Fibroblast of gingiva (primary cell): Measurements from ENCODE around the gene MAT2B.

ENCODE experiments used
- DNase-seq: peaks from one replicate; pipeline ENCODE4 v3.0.0-alpha.2; 2011; ENCODE audit warnings: low read depth

MAT2B gene

GRCh38 chr5:163505368-163506094, at the start of gene MAT2B:
Gene MAT2B (plus strand): TSS chr5:163505619. CDS start chr5:163505687, 68 bp downstream.
- DNase-seq = peak; percentile 91

- DNase-seq = no peak
Measured at GRCh38 chr5:163456029-163456589, 49.3 kb upstream of the MAT2B start.

DNA sequence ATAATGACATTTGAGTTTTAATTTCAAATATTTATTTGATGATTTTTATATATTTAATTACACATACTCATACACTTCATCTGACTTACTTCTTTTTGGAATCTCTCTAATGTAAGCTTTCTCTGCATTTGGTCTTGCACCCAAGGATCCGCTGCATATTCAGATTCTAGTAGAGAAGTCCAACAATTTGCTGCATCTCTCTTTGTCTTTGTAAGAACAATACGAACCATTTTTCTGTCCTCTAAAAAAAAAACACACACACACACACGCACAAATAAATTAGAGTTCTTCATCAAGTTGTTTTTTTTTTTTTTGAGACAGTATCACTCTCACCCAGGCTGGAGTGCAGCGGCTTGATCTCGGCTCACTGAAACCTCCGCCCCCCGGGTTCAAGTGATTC, 48.6 kb upstream of the MAT2B start:
- no peak for DNase-seq

DNA sequence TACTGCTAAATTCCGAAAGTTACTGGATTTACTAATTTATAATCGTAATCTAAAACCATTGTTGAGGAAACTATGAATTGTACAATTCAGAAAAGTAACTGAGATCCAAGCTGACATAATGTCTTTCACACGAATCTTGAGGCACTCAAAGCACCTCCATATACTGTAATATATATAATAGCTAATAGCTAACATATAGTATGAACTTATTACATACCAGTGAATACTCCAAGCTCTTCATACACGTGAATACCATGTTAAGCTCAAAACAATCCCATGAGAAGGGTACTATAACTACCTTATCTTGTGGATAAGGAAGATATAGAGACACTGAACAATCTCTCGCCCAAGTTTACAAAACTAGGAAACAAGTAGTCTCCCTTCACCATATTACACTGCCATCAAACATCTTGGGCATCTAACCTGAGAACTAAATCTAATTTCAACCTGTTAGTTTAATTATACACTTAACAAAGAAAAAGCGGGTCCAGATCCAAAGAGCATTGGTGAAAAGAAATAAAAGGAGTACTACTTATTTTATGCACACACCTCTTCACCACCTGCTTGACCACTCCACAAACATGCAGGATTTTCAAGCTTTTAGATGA, 46.5 kb upstream of the MAT2B start:
- DNase-seq = no peak

DNA sequence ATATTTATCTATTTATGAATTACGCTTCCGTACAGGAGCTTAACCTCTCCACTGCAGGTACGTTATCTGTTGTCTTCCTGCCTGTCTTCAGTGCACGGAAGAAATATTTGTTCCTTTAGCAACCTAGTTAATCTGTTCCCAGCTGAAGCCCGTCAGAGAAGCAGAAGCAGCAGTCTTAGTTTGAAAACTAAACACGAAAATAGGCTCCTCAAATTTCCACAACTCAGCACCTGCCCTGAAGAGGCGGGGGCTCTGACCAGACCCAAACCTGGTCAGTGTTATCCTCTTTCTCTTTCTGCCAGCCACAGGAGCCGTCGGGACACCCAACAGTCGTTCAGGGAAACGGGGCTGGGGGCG, 46.0 kb upstream of the MAT2B start:
- DNase-seq = no peak

- peak; percentile 98 for DNase-seq
Measured at GRCh38 chr5:163459819-163460561, 45.4 kb upstream of the MAT2B start, which contains the start of gene NUDCD2. Gene NUDCD2 (minus strand): TSS chr5:163460102. CDS start chr5:163460050, 52 bp downstream.

DNA sequence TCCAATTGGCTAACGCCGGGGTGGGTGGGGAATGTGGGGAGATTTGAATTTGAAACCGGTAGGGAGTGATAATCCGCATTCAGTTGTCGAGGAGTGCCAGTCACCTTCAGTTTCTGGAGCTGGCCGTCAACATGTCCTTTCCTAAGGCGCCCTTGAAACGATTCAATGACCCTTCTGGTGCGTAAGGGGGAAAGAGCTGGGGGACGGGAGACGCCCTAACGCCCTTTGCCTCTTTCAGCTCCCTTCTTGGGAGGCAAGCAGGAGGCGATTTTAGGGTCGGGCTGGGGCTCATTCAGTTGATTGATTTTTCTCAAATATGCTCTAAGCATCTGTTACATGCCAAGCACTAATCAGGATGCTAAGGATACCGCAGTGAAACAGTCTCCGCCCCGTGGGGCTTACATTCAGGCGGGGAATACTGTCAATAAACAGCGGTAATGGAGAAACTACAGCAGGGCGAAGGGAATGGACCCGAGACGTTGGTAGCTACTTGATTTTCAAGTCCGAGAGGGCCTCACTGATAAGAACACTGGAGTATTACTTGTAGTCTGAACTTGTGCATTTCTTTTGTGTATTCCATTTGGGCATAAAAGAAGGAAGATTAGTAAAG, 44.8 kb upstream of the MAT2B start, which contains the start of gene HMMR:
TSS of gene HMMR (plus strand) at position 71 of the 610 bp plus-strand sequence. CDS start at position 132, 61 bp downstream.
- no peak for DNase-seq

DNA sequence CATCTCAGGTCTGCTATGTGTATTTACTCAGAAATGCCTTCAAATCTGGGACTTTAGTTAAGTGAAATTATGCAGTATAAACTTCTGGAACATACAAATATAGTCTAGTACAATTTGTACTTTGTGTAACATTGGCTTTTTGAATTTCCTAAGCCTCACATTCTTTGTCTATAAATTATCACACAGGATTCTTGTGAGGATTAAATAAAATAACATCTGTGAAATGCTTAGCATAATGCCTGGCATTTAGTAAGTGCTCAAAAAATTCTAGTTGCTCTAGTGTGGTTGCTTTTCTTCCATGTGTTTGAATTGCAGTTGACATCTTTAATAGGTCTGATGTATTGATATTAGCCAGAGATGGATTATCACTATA, 42.4 kb upstream of the MAT2B start:
- peak; percentile 45 for DNase-seq

- DNase-seq = no peak
Measured at GRCh38 chr5:163467682-163468081, 37.7 kb upstream of the MAT2B start.

GRCh38 chr5:163473635-163474243, 31.7 kb upstream of the MAT2B start:
- DNase-seq = no peak

GRCh38 chr5:163475411-163475810, 30.0 kb upstream of the MAT2B start:
- no peak for DNase-seq

GRCh38 chr5:163478126-163478981, 27.1 kb upstream of the MAT2B start:
- no peak for DNase-seq

DNA sequence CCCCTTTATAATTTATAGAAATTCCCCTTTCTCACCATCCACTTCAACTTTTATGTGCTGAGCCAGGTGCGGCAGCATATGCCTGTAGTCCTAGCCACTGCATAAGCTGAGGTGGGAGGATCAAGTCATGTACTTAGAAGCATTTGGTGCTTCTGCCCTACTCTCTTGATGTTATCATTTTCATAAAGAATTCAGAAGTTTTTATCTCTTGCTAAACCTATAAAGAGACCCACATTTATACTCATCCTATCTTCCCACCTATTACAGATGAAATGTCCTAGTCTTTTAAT, 26.5 kb upstream of the MAT2B start:
- DNase-seq = no peak

DNA sequence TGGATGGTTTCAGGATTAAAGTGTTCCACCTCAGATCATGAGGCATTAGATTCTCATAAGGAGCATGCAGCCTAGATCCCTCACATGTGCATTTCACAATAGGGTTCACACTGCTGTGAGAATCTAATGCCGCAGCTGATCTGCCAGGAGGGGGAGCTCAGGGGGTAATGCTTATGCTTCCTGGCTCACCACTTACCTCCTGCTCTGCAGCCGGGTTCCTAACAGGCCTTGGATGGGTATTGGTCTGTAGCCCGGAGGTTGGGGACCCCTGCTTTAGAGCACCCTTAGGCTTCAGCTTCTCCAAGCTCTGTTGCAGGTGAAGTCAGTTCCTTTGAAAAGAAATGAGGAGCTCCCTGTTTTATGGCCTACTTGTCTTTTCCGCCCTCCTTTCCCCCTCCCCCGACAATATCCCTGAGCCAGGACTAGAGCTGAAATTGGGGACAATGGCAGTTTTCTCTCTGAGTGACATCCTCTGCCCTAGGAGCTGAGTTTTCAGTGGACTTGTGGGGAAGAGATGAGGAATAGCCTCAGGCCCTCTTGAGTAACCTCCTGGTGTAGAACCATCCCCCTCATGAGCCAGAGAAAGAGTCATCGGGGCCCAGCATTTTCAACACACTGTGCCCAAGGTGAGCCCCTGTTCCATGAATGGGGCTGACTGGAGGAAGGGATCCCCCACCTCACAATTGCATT, 16.2 kb upstream of the MAT2B start:
- DNase-seq = peak; percentile 47

DNA sequence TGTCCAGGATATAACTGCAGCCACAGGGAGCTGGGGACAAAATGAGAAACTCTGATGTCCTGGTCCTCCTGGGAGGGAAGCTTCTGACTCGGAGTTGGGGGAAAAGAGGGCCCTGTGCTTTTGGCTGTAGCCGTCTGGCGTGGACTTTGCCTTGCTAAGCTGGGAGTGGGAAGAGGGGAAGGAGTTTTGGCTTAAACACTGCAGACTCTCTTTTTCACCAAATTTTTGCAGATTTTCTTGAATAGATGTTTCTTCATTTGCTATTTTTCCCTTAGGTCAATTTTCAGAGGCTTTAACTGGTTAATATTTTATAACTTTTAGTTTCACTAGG, 15.7 kb upstream of the MAT2B start:
- no peak for DNase-seq

DNA sequence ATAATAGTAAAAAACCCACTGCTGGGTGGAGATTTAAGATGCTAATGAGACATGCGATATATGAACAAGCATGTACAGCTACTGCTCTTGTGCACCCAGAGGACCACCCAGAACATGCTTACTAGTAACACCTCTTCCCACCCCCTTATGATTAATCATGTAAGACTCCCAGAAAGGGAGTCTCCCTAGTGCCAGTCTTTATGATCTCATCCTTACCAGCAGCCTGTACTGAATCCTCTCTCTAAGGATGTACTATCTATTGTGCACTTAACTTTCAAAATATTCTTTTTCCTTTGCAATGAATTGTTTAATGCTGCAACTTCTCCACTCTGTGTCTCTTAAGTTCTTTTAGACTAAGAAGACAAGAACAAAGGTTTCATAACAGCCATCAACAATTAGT, 9.1 kb upstream of the MAT2B start:
- no peak for DNase-seq

DNA sequence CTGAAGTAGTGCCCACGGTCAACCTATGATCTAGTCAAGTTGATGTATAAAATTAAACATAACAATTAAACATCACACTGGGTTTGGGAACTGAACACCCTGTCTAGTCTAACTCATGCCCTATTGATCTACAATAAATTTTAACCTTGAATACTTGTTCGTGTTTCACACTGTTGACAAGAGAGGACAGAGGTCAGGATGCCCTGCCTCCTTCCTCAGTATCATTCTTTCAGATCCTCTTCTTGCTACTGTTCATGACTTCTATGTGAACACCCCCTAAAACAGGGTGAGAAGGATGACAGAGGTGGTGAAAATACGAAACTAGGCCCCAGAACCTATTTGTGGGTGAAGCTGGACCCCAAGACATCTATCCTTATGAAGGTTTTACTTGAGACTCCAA, 8.1 kb upstream of the MAT2B start:
- DNase-seq = no peak

DNA sequence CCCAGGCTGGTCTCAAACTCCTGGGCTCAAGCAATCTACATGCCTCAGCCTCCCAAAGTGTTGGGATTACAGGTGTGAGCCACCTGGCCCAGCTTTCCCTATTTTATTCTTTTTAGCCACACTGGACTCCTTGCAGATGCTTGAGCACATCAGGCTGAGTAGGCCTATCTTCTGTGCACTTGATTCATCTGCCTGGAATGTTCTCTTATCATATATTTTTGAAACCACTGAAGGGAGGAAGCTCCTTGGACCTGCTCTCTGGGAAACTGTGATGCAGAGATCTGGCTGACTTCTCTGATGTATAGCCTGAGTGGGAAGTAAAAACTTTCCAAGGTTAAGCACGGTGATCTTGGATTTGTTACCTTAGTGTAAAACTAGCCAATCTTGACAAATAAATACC, 6.5 kb upstream of the MAT2B start:
- no peak for DNase-seq

DNA sequence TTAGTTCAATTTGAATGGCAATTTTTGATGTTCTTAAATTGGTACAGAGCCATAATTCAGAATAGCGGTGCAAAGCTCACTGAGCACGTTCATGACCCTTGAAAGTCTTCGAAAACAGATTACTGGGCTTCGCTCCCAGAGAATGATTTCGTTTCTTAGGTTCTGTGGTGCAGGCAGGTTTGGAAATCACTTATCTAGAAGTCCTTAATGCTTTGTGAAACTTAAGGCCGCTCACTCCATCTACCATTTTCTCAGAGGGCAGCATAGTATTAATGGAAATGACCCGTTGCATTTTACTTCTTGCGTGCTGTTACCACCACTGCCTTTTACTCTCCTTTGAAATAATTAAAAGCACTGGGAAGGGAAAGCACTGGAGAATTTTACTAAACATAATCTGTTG, 2.9 kb upstream of the MAT2B start:
- DNase-seq = no peak
